ENCODE results near the gene ATP5F1E. TPM values are rescaled to one million over a fixed set of nuclear protein-coding genes. Genes with fewer than 3 reads are reported as not detected.

Gene ATP5F1E
- total RNA-seq, 1 donor from 2014 or later = 66.7 TPM

DNA sequence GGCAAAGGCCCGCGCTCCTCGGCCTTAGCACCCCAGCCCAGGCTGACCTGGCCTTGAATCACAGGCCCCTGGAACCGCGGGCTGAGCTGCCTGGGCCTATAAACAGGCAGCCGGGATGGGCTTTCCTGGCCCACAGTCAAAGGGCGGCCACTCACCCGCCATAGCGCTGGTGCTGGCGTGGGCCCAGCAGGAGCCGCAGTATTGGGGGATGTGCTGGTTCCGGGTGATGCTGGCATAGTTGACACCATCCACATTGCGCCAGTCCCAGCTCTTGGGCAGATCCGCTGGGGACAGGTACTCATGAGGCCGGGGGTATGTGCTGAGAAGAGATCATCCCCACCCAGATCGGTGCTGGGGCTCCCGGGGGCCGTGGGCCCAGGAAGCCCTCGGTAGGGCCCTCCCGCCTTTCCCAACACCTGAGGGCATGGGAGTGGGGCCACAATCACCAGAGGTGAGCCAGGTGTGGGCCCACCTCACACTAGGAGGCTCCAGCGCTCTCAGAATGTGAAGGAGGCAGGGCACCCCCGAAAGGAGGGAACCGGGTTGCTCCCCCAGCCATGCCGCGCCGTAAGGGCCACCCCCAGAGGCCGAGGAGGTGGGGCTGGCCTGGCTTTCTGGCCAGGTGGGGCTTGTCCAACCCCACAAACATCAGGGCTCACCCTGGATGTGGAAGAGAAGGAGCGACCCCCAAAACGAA, 25.8 kb downstream of the ATP5F1E start:
- Mint-ChIP-seq H3K27me3 (ENCODE audit: unreplicated experiment) (no peaks in the 10 kb centered on the region), H3K27ac (ENCODE audit: unreplicated experiment) (no peak overlapping the region), H3K4me1 (ENCODE audit: unreplicated experiment) (peaks cover 17% of the 10 kb centered on the region), H3K4me3 (ENCODE audit: unreplicated experiment) (no peak overlapping the region), H3K9me3 (ENCODE audit: unreplicated experiment) (no peaks in the 10 kb centered on the region), H3K36me3 (ENCODE audit: unreplicated experiment) (no peaks in the 10 kb centered on the region)
- no peak for DNase-seq (ENCODE audit: extremely low spot score, unreplicated experiment)
- TF ChIP-seq, protein P1, sequence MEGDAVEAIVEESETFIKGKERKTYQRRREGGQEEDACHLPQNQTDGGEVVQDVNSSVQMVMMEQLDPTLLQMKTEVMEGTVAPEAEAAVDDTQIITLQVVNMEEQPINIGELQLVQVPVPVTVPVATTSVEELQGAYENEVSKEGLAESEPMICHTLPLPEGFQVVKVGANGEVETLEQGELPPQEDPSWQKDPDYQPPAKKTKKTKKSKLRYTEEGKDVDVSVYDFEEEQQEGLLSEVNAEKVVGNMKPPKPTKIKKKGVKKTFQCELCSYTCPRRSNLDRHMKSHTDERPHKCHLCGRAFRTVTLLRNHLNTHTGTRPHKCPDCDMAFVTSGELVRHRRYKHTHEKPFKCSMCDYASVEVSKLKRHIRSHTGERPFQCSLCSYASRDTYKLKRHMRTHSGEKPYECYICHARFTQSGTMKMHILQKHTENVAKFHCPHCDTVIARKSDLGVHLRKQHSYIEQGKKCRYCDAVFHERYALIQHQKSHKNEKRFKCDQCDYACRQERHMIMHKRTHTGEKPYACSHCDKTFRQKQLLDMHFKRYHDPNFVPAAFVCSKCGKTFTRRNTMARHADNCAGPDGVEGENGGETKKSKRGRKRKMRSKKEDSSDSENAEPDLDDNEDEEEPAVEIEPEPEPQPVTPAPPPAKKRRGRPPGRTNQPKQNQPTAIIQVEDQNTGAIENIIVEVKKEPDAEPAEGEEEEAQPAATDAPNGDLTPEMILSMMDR (IDR thresholded peaks at IDR 0.05) = no peak

DNA sequence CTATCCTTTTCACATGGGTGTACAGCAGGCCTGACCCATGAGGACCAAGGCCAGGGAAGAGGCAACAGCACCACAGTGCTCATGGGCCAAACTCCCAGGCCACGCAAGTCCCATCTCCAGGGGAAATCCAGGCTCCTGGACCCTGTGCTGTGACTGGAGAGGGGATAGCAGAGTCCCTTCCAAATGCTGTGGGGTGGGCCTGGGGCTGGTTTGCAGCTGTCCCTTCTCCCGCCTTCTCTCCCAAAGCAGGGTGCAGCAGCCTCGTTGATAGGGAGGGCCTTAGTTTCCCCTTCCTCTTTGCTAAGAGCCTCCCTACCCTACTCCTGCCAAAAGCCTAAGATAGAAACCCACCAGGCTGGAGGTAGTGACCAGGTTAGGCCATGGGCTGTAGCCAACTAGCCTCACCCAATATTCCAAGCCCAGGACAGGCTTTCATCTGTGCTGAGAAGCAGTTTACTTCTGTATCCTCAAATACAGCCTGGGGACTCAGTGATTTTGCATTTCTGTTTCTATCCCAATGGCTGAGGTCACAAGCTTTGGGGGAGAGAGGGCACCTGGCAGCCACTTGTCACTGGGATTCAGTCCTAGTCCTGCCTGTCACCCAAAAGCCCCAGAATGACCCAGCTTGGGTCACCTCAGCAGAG, 26.5 kb downstream of the ATP5F1E start:
- Mint-ChIP-seq H3K27me3 (ENCODE audit: unreplicated experiment) (no peaks in the 10 kb centered on the region), H3K36me3 (ENCODE audit: unreplicated experiment) (no peaks in the 10 kb centered on the region), H3K4me1 (ENCODE audit: unreplicated experiment) (peaks cover 11% of the 10 kb centered on the region), H3K9me3 (ENCODE audit: unreplicated experiment) (no peaks in the 10 kb centered on the region), H3K27ac (ENCODE audit: unreplicated experiment) (no peak overlapping the region), H3K4me3 (ENCODE audit: unreplicated experiment) (no peak overlapping the region)
- TF ChIP-seq, protein P1 (IDR thresholded peaks at IDR 0.05) = no peak
- no peak for DNase-seq (ENCODE audit: extremely low spot score, unreplicated experiment)

DNA sequence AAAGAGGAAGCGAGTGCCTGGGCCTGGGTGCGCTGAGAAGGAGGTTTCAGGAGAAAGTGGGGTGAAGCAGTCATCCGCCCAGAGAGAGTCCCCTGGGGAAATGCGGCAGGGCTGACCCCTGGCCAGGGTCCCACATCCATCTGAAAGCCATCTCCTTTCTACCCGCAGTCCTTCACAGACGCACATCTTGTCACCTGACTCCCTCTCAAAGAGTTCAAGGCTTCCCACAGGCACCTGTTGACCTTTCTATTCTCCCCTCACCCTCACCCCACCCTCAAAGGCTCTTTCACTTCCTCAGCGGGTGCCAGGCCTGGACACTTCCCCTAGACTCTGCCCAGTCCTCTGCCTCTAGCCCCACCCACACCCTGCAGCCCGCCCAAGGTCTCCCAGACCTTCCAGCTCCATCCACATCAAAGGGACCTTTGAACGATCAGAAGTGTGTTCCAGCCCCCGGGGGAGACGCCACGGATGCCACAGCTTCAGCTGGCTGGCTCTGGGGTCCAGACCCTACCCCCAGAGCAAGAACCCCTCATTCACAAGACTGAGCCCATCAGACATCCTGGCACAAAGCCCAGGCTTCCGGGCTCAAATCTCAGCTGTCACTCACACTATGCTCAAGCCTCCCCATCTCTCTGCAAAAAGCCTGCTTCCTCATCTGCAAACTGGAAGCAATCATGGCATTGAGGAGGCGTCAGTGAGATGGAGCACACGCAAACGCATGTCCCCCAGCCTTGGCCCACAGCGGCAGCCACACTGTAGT, 27.2 kb downstream of the ATP5F1E start:
- Mint-ChIP-seq H3K4me1 (ENCODE audit: unreplicated experiment) (peaks cover 5% of the 10 kb centered on the region), H3K4me3 (ENCODE audit: unreplicated experiment) (no peak overlapping the region), H3K9me3 (ENCODE audit: unreplicated experiment) (no peaks in the 10 kb centered on the region), H3K27me3 (ENCODE audit: unreplicated experiment) (no peaks in the 10 kb centered on the region), H3K36me3 (ENCODE audit: unreplicated experiment) (no peaks in the 10 kb centered on the region), H3K27ac (ENCODE audit: unreplicated experiment) (no peak overlapping the region)
- TF ChIP-seq, protein P1 (IDR thresholded peaks at IDR 0.05) = no peak
- DNase-seq (ENCODE audit: extremely low spot score, unreplicated experiment) = no peak

DNA sequence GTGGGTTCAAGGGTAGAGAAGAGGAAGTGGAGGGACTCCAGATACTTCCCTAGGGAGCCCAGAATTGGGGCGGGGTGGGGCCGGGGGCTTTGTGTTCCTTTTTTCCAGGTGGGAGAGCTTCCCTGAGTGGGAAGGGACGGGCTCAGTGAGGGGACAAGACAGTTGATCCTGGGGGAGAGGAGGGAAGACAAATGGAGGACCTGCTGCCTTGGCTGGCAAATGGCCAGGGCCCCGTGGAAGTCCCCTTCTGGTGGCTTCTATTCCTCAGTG, 27.7 kb downstream of the ATP5F1E start:
- no peak overlapping the region for H3K27ac Mint-ChIP-seq (ENCODE audit: unreplicated experiment)
- DNase-seq (ENCODE audit: extremely low spot score, unreplicated experiment) = no peak
- H3K36me3 Mint-ChIP-seq (ENCODE audit: unreplicated experiment) = no peaks in the 10 kb centered on the region
- no peak overlapping the region for H3K4me3 Mint-ChIP-seq (ENCODE audit: unreplicated experiment)
- peaks cover 2% of the 10 kb centered on the region for H3K4me1 Mint-ChIP-seq (ENCODE audit: unreplicated experiment)
- no peaks in the 10 kb centered on the region for H3K9me3 Mint-ChIP-seq (ENCODE audit: unreplicated experiment)
- TF ChIP-seq, protein P1 (IDR thresholded peaks at IDR 0.05) = no peak
- H3K27me3 Mint-ChIP-seq (ENCODE audit: unreplicated experiment) = no peaks in the 10 kb centered on the region

DNA sequence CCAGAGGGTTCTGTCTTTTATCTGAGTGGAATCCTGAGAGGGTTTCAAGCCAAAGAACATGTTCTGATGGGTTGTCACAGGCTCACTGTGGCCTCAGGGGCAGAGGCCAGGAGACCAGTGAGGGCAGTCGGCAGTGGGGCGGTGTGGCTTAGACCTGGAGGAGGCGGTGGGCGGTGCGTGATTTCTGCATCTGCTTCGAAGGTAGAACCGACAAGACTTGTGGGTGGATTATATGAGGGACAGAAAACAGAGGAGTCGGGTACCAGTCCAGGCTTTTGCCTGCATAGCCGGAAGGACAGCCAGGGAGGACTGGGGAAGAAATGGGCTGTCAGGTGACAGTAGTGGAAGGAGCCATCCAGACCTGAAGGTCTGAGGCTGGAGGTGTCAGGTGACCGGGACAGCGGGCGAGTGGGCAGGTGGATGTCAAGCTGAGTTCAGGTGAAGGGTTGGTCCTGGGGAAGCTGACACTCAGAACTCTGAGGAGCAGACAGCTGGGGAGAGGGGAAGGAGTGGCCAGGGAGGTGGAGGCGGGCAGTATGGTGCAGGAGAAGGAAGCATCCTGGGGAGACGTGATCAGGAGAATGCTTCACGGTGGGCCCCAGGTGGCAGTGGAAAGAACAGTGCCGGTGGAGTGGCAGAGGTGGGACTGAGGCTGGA, 28.2 kb downstream of the ATP5F1E start:
- Mint-ChIP-seq H3K27me3 (ENCODE audit: unreplicated experiment) (no peaks in the 10 kb centered on the region), H3K4me1 (ENCODE audit: unreplicated experiment) (peaks cover 2% of the 10 kb centered on the region), H3K9me3 (ENCODE audit: unreplicated experiment) (no peaks in the 10 kb centered on the region), H3K4me3 (ENCODE audit: unreplicated experiment) (no peak overlapping the region), H3K27ac (ENCODE audit: unreplicated experiment) (peak overlapping the region; percentile 67), H3K36me3 (ENCODE audit: unreplicated experiment) (no peaks in the 10 kb centered on the region)
- TF ChIP-seq, protein P1 (IDR thresholded peaks at IDR 0.05) = no peak
- DNase-seq (ENCODE audit: extremely low spot score, unreplicated experiment) = no peak
